ENCODE results near the gene THSD4.

- TF ChIP-seq POLR2A (IDR thresholded peaks at IDR 0.05) = no peak
- no peak for TF ChIP-seq CTCF (IDR thresholded peaks at IDR 0.05)
Measured at GRCh38 chr15:71451130-71451529, 335.9 kb downstream of the THSD4 start.

Measured in thyroid gland (tissue), 4 donors.